ENCODE results near the gene LOXL3. TPM values are rescaled to one million over a fixed set of nuclear protein-coding genes. Genes with fewer than 3 reads are reported as not detected.

The LOXL3 gene
- total RNA-seq, 1 experiment from 2014 or later: 5.8 TPM

DNA sequence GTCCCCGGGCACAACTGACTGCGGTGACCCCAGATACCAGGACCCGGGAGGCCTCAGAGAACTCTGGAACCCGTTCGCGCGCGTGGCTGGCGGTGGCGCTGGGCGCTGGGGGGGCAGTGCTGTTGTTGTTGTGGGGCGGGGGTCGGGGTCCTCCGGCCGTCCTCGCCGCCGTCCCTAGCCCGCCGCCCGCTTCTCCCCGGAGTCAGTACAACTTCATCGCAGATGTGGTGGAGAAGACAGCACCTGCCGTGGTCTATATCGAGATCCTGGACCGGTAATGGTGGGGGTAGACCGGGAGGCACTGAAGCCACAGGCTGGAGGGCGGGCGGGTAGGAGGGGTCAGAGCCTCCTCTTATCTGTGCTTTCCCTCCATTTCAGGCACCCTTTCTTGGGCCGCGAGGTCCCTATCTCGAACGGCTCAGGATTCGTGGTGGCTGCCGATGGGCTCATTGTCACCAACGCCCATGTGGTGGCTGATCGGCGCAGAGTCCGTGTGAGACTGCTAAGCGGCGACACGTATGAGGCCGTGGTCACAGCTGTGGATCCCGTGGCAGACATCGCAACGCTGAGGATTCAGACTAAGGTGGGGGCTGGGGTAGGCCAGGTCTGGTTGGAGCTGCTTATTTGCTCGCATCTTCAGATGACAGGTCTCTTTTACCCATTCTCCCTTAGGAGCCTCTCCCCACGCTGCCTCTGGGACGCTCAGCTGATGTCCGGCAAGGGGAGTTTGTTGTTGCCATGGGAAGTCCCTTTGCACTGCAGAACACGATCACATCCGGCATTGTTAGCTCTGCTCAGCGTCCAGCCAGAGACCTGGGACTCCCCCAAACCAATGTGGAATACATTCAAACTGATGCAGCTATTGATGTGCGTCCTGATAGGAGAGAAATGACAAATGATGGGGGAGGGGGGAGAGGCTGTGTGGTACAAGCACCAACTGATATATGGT is 23.2 kb downstream of the LOXL3 start:
- no peak overlapping the region for H3K27ac ChIP-seq (ENCODE audit: low read length)
- peak overlapping the region; percentile 78 for H2AFZ ChIP-seq (ENCODE audit: low read length)
- ATAC-seq: peak; percentile 8

GRCh38 chr2:74529357-74530238 is 24.1 kb downstream of the LOXL3 start, which contains the start of the genes AUP1 and HTRA2:
AUP1 (minus strand) TSS chr2:74529706; CDS start chr2:74529629, 77 bp downstream.
HTRA2 (plus strand) TSS chr2:74529933; CDS start chr2:74530007, 74 bp downstream.
- peak within 1 kb of the TSS; percentile 63 for H3K27ac ChIP-seq (ENCODE audit: low read length)
- no peaks in the 10 kb centered on the region for H3K27me3 ChIP-seq (ENCODE audit: low read length)
- no TSS peak for BruUV-seq (replicated peaks)
- H4K20me1 ChIP-seq (ENCODE audit: low read length): 0 out of 2 replicates have a peak, but pooled peaks cover 7% of the 10 kb centered on the region
- peak within 1 kb of the TSS; percentile 93 for H3K4me3 ChIP-seq (ENCODE audit: low read length)
- peaks cover 33% of the 10 kb centered on the region for H3K36me3 ChIP-seq (ENCODE audit: low read depth, low read length)
- POLR2A ChIA-PET (ENCODE audit: unreplicated experiment): interaction anchor here (0.5 to 0.7 kb wide), 2 partner anchors 12 to 47 kb away, joined by 3 read pairs; no protein-coding TSS in a partner anchor
- H3K4me2 ChIP-seq (ENCODE audit: low read length): peak within 1 kb of the TSS; percentile 97
- intact Hi-C loops (cut with micrococcal nuclease): loop anchor here (1.0 to 5.0 kb wide), 4 partner anchors 22 to 71 kb away; partner anchors contain the start of genes PCGF1, TTC31 and WBP1
- H3K9me3 ChIP-seq (ENCODE audit: low read length): no peaks in the 10 kb centered on the region
- TF ChIP-seq, protein P1, sequence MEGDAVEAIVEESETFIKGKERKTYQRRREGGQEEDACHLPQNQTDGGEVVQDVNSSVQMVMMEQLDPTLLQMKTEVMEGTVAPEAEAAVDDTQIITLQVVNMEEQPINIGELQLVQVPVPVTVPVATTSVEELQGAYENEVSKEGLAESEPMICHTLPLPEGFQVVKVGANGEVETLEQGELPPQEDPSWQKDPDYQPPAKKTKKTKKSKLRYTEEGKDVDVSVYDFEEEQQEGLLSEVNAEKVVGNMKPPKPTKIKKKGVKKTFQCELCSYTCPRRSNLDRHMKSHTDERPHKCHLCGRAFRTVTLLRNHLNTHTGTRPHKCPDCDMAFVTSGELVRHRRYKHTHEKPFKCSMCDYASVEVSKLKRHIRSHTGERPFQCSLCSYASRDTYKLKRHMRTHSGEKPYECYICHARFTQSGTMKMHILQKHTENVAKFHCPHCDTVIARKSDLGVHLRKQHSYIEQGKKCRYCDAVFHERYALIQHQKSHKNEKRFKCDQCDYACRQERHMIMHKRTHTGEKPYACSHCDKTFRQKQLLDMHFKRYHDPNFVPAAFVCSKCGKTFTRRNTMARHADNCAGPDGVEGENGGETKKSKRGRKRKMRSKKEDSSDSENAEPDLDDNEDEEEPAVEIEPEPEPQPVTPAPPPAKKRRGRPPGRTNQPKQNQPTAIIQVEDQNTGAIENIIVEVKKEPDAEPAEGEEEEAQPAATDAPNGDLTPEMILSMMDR (conservative IDR thresholded peaks at IDR 0.05; ENCODE audit: low read depth, low read length): no peak
- no peak for TF ChIP-seq EZH2 (IDR thresholded peaks at IDR 0.05; ENCODE audit: low read length, unreplicated experiment)
- no peak for TF ChIP-seq EZH2phosphoT487 (IDR thresholded peaks at IDR 0.05; ENCODE audit: borderline replicate concordance, low read length)
- peak; percentile 99 for DNase-seq
- H3K9me2 ChIP-seq (replicated peaks; ENCODE audit: low read length): no peaks in the 10 kb centered on the region
- H3F3A ChIP-seq (ENCODE audit: low read length, unreplicated experiment): no peaks in the 10 kb centered on the region
- H3K4me1 ChIP-seq (ENCODE audit: insufficient read depth, low read length): peaks cover 20% of the 10 kb centered on the region
- H3K9ac ChIP-seq (ENCODE audit: low read length): peak within 1 kb of the TSS; percentile 98
- peak; percentile 93 for ATAC-seq
- peak within 1 kb of the TSS; percentile 78 for H2AFZ ChIP-seq (ENCODE audit: low read length)
- H3K79me2 ChIP-seq (ENCODE audit: low read length): peaks cover 43% of the 10 kb centered on the region
- CTCF ChIA-PET: no interaction called here

More for the DNA sequence above, 23.2 kb downstream of the LOXL3 start:
- intact Hi-C loops (cut with micrococcal nuclease): loop anchor here (5.0 kb wide), 1 partner anchor 57 kb away; no protein-coding TSS in a partner anchor
- BruUV-seq (replicated peaks): TSS peak; percentile 32
- 0 out of 2 replicates have a peak, but pooled peaks cover 7% of the 10 kb centered on the region for H4K20me1 ChIP-seq (ENCODE audit: low read length)
- no peaks in the 10 kb centered on the region for H3F3A ChIP-seq (ENCODE audit: low read length, unreplicated experiment)
- TF ChIP-seq EZH2 (IDR thresholded peaks at IDR 0.05; ENCODE audit: low read length, unreplicated experiment) (no peak), EZH2phosphoT487 (IDR thresholded peaks at IDR 0.05; ENCODE audit: borderline replicate concordance, low read length) (no peak)
- TF ChIP-seq, protein P1 (conservative IDR thresholded peaks at IDR 0.05; ENCODE audit: low read depth, low read length): no peak
- no peaks in the 10 kb centered on the region for H3K9me2 ChIP-seq (replicated peaks; ENCODE audit: low read length)
- peak overlapping the region; percentile 98 for H3K9ac ChIP-seq (ENCODE audit: low read length)
- no peaks in the 10 kb centered on the region for H3K27me3 ChIP-seq (ENCODE audit: low read length)
- CTCF ChIA-PET: interaction anchor here (0.6 kb wide), 1 partner anchor 129 kb away, joined by 4 read pairs; no protein-coding TSS in a partner anchor
- H3K4me3 ChIP-seq (ENCODE audit: low read length): peak overlapping the region; percentile 93
- peak overlapping the region; percentile 96 for H3K4me2 ChIP-seq (ENCODE audit: low read length)
- DNase-seq: peak; percentile 38
- peaks cover 43% of the 10 kb centered on the region for H3K79me2 ChIP-seq (ENCODE audit: low read length)
- H3K9me3 ChIP-seq (ENCODE audit: low read length): no peaks in the 10 kb centered on the region
- peaks cover 20% of the 10 kb centered on the region for H3K4me1 ChIP-seq (ENCODE audit: insufficient read depth, low read length)
- POLR2A ChIA-PET (ENCODE audit: unreplicated experiment): interaction anchor here (0.5 to 0.7 kb wide), 2 partner anchors 13 to 46 kb away, joined by 3 read pairs; no protein-coding TSS in a partner anchor
- peaks cover 33% of the 10 kb centered on the region for H3K36me3 ChIP-seq (ENCODE audit: low read depth, low read length)

Measured in PC-3 (cell line).